ENCODE measurements around the gene COQ8B.
A peak's percentile ranks its signal among the peaks of the same experiment; 100 is the strongest.
"Not testable (repeated sequence)": the region's sequence is repeated elsewhere in the genome, so short reads cannot be mapped to it uniquely, and the experiment has no call there.

COQ8B gene

DNA sequence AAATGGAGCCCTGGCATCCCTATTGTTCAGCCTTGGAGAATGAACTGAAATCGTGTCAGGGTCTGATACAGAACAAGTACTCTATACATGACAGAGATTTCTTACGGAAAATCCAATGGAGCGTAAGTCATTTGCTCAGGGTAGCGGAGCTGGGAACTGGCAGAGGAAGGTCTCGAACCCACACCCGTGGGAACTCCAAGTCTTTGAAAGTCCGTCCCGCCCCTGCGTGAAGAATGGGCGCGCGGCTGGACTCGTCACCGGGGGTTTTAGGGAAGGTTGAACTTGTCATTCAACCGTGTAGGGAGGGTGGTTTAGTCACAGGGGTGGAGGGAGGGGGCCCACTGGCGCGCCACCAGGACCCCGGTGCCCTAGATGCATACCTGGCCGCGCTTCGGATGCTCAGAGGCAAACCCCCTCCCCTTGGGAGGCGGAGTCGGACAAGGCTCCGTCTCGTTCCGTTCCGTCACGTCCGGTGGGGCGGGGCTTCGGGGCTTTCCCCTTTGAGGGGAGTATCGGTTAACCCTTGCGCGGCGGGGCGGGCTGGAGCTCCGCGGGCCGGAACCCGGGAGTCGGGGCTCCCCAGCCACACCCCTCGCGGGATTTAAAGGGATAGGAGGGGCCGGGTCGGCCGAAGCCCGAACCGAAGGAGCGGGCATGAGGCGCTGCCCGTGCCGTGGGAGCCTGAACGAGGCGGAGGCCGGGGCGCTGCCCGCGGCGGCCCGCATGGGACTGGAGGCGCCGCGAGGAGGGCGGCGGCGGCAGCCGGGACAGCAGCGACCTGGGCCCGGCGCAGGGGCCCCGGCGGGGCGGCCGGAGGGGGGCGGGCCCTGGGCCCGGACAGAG lies at the start of gene COQ8B, which contains the start of gene ITPKC:
TSS of gene COQ8B (minus strand) at position 405 of the 843 bp plus-strand sequence. CDS start 2,254 bp downstream, outside the sequence.
TSS of gene ITPKC (plus strand) at position 631 of the 843 bp plus-strand sequence. CDS start at position 655, 24 bp downstream.
- in situ Hi-C loops (cut with MboI; ENCODE audit: low sequenced_read_pairs) = no loop called here

DNA sequence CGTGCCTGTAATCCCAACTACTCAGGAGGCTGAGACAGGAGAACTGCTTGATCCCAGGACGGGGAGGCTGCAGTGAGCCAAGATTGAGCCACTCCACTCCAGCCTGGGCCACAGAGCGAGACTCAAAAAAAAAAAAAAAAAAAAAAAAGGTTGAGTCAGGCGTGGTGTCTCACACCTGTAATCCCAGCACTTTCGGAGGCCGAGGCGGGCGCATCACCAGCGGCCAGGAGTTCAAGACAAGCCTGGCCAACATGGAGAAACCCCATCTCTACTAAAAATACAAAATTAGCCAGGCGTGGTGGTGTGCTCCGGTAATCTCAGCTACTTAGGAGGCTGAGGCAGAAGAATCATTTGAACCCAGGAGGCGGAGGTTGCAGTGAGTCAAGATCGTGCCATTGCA lies 49.7 kb upstream of the COQ8B start:
- H3K36me3 ChIP-seq (replicated peaks) = peaks cover 56% of the 10 kb centered on the region
- H3K27me3 ChIP-seq (ENCODE audit: low read depth); H3K4me1 ChIP-seq; in situ Hi-C loops (cut with MboI; ENCODE audit: low sequenced_read_pairs); H3K9me3 ChIP-seq; DNase-seq (ENCODE audit: low spot score in 2 of 2); H3K4me3 ChIP-seq: not testable (repeated sequence)

More for the DNA sequence above, at the start of gene COQ8B, which contains the start of gene ITPKC:
- Histone ChIP-seq H3K4me1 (peaks cover 15% of the 10 kb centered on the region), H3K9me3 (no peaks in the 10 kb centered on the region), H3K36me3 (replicated peaks) (peaks cover 4% of the 10 kb centered on the region; the same call in 1 of the 2 replicates), H3K4me3 (peak within 1 kb of the TSS; percentile 62), H3K27me3 (ENCODE audit: low read depth) (no peaks in the 10 kb centered on the region)
- peak; percentile 94 to 100 for DNase-seq (ENCODE audit: low spot score in 2 of 2)

- Histone ChIP-seq H3K4me1 (no peaks in the 10 kb centered on the region), H3K27me3 (ENCODE audit: low read depth) (no peaks in the 10 kb centered on the region), H3K4me3 (no peak overlapping the region), H3K9me3 (no peaks in the 10 kb centered on the region), H3K36me3 (replicated peaks) (peaks cover 77% of the 10 kb centered on the region)
- in situ Hi-C loops (cut with MboI; ENCODE audit: low sequenced_read_pairs) = no loop called here
- no peak for DNase-seq (ENCODE audit: low spot score in 2 of 2)
Observed at GRCh38 chr19:40763963-40764362, 47.3 kb upstream of the COQ8B start.

DNA sequence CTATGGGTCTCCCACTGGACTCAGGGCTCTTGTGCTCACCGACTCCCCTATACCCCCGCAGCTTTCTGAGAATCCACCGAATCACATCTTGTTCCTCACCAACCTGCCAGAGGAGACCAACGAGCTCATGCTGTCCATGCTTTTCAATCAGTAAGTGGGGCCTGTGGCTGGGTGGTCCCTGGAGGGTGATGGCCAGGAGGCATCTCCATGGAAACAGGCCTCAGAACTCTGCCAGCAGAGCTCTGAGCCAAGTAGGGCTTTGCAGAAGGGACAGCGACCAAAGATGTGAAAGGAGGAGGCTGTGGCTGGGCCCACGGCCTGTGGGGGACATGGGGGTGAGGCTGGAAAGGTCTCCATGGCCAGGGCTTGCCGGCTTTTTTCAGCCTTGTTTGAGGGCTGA lies 46.8 kb upstream of the COQ8B start:
- Histone ChIP-seq H3K9me3 (no peaks in the 10 kb centered on the region), H3K36me3 (replicated peaks) (peaks cover 81% of the 10 kb centered on the region), H3K4me1 (no peaks in the 10 kb centered on the region), H3K4me3 (no peak overlapping the region), H3K27me3 (ENCODE audit: low read depth) (no peaks in the 10 kb centered on the region)
- DNase-seq (ENCODE audit: low spot score in 2 of 2) = no peak
- in situ Hi-C loops (cut with MboI; ENCODE audit: low sequenced_read_pairs) = no loop called here

- H3K36me3 ChIP-seq (replicated peaks) = peaks cover 87% of the 10 kb centered on the region
- no peaks in the 10 kb centered on the region for H3K9me3 ChIP-seq
- DNase-seq (ENCODE audit: low spot score in 2 of 2) = no peak
- in situ Hi-C loops (cut with MboI; ENCODE audit: low sequenced_read_pairs) = no loop called here
- H3K4me1 ChIP-seq = no peaks in the 10 kb centered on the region
- no peak overlapping the region for H3K4me3 ChIP-seq
- H3K27me3 ChIP-seq (ENCODE audit: low read depth) = no peaks in the 10 kb centered on the region
Observed at GRCh38 chr19:40762754-40763470, 46.2 kb upstream of the COQ8B start.

DNA sequence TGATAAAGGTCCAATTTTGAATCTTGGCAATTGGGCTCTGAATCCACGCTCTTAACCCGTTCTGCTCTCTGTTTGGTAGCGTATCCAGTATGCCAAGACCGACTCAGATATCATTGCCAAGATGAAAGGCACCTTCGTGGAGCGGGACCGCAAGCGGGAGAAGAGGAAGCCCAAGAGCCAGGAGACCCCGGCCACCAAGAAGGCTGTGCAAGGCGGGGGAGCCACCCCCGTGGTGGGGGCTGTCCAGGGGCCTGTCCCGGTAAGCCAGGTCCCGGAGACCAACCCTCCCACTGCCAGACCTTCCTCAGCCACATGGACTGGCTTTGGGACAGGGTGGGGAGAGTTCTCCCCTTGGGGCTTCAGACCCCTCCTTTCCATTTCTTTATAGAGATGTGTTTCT lies 42.7 kb upstream of the COQ8B start:
- in situ Hi-C loops (cut with MboI; ENCODE audit: low sequenced_read_pairs) = no loop called here
- H3K27me3 ChIP-seq (ENCODE audit: low read depth) = no peaks in the 10 kb centered on the region
- H3K36me3 ChIP-seq (replicated peaks) = peaks cover 94% of the 10 kb centered on the region
- DNase-seq (ENCODE audit: low spot score in 2 of 2) = no peak
- no peaks in the 10 kb centered on the region for H3K9me3 ChIP-seq
- H3K4me1 ChIP-seq = peaks cover 3% of the 10 kb centered on the region
- H3K4me3 ChIP-seq = no peak overlapping the region

GRCh38 chr19:40758491-40758890 lies 41.8 kb upstream of the COQ8B start:
- peaks cover 94% of the 10 kb centered on the region for H3K36me3 ChIP-seq (replicated peaks)
- H3K27me3 ChIP-seq (ENCODE audit: low read depth) = no peaks in the 10 kb centered on the region
- H3K9me3 ChIP-seq = no peaks in the 10 kb centered on the region
- no peak for DNase-seq (ENCODE audit: low spot score in 2 of 2)
- no peak overlapping the region for H3K4me3 ChIP-seq
- in situ Hi-C loops (cut with MboI; ENCODE audit: low sequenced_read_pairs) = no loop called here
- H3K4me1 ChIP-seq = peaks cover 10% of the 10 kb centered on the region

DNA sequence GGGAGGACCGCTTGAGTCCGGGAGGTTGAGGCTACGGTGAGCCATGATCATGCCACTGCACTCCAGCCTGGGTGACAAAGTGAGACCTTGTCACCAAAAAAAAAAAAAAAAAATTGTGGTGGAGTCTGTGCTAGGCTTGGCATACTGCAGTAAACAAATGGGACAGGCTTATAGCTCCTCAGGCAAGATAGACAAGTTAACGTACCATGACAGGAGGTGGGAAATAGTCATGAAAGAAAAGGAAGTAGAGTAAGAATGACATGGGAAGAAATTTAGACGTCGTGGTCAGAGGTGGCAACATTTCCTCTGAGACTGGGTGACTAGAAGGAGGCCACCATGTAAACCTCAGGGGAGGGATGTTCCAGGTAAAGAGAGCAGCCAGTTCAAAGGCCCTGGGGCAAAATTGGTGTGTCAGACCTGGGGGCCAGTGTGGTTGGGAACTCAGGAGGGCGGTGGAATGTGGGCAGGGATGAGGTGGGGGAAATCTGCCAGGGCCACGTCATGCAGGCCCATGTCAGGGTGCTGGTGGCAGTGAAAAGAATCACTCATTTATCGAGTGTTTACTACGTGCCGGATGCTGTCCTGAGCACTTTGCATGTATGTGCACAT lies 39.9 kb upstream of the COQ8B start:
- DNase-seq (ENCODE audit: low spot score in 2 of 2) = no peak
- in situ Hi-C loops (cut with MboI; ENCODE audit: low sequenced_read_pairs) = no loop called here
- Histone ChIP-seq H3K4me3 (no peak overlapping the region), H3K4me1 (peaks cover 11% of the 10 kb centered on the region), H3K27me3 (ENCODE audit: low read depth) (no peaks in the 10 kb centered on the region), H3K9me3 (no peaks in the 10 kb centered on the region), H3K36me3 (replicated peaks) (peaks cover 86% of the 10 kb centered on the region)

GRCh38 chr19:40755791-40756190 lies 39.1 kb upstream of the COQ8B start:
- Histone ChIP-seq H3K4me3 (no peak overlapping the region), H3K4me1 (peaks cover 11% of the 10 kb centered on the region), H3K36me3 (replicated peaks) (peaks cover 84% of the 10 kb centered on the region), H3K9me3 (no peaks in the 10 kb centered on the region), H3K27me3 (ENCODE audit: low read depth) (no peaks in the 10 kb centered on the region)
- no peak for DNase-seq (ENCODE audit: low spot score in 2 of 2)
- in situ Hi-C loops (cut with MboI; ENCODE audit: low sequenced_read_pairs) = no loop called here

GRCh38 chr19:40755248-40755624 lies 38.5 kb upstream of the COQ8B start:
- H3K9me3 ChIP-seq = no peaks in the 10 kb centered on the region
- no peak for DNase-seq (ENCODE audit: low spot score in 2 of 2)
- peaks cover 11% of the 10 kb centered on the region for H3K4me1 ChIP-seq
- peaks cover 79% of the 10 kb centered on the region for H3K36me3 ChIP-seq (replicated peaks)
- H3K27me3 ChIP-seq (ENCODE audit: low read depth) = no peaks in the 10 kb centered on the region
- H3K4me3 ChIP-seq = no peak overlapping the region
- in situ Hi-C loops (cut with MboI; ENCODE audit: low sequenced_read_pairs) = no loop called here

- no peak for DNase-seq (ENCODE audit: low spot score in 2 of 2)
Observed at GRCh38 chr19:40754611-40755247, 38.0 kb upstream of the COQ8B start.

GRCh38 chr19:40752257-40752781 lies 35.6 kb upstream of the COQ8B start:
- H3K9me3 ChIP-seq = no peaks in the 10 kb centered on the region
- in situ Hi-C loops (cut with MboI; ENCODE audit: low sequenced_read_pairs) = no loop called here
- peak overlapping the region; percentile 74 for H3K4me3 ChIP-seq
- H3K27me3 ChIP-seq (ENCODE audit: low read depth) = no peaks in the 10 kb centered on the region
- H3K4me1 ChIP-seq = peaks cover 22% of the 10 kb centered on the region
- H3K36me3 ChIP-seq (replicated peaks) = peaks cover 59% of the 10 kb centered on the region
- DNase-seq (ENCODE audit: low spot score in 2 of 2) = no peak

More at GRCh38 chr19:40754611-40755247, 38.0 kb upstream of the COQ8B start:
- H3K27me3 ChIP-seq (ENCODE audit: low read depth) = no peaks in the 10 kb centered on the region
- H3K4me3 ChIP-seq = peak overlapping the region; percentile 6; the same call in 1 of the 2 replicates
- H3K9me3 ChIP-seq = no peaks in the 10 kb centered on the region
- in situ Hi-C loops (cut with MboI; ENCODE audit: low sequenced_read_pairs) = no loop called here
- H3K4me1 ChIP-seq = peaks cover 11% of the 10 kb centered on the region
- peaks cover 74% of the 10 kb centered on the region for H3K36me3 ChIP-seq (replicated peaks)

DNA sequence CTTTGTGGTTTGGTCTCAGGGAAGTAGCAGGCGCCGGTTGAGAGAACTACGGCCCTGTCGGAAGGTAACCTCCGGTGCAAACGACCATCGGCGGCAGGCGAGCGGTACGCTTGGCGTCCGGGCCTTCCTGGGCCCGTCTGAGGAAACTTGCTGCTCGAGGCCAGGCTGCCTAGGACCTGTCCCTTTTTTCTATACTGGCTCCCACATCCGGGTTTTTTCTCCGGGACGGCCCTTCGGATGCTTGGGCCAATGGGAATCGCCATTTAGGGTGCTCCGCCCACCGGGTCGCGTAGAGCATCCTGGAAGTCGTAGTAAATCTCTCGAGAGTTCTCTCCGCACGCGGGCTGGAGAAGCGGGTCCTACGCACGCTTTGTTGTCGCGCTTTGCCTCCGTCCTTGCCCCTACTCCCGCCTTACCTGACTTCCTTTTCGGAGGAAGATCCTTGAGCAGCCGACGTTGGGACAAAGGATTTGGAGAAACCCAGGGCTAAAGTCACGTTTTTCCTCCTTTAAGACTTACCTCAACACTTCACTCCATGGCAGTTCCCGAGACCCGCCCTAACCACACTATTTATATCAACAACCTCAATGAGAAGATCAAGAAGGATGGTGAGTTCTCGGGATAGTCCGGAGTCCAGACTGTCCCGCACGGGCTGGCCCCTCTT lies 34.3 kb upstream of the COQ8B start, which contains the start of gene SNRPA:
TSS of gene SNRPA (plus strand) at position 330 of the 664 bp plus-strand sequence. CDS start at position 536, 206 bp downstream.
- Histone ChIP-seq H3K4me1 (peaks cover 22% of the 10 kb centered on the region), H3K36me3 (replicated peaks) (peaks cover 54% of the 10 kb centered on the region), H3K27me3 (ENCODE audit: low read depth) (no peaks in the 10 kb centered on the region), H3K4me3 (peak within 1 kb of the TSS; percentile 74), H3K9me3 (no peaks in the 10 kb centered on the region)
- DNase-seq (ENCODE audit: low spot score in 2 of 2) = peak; percentile 95 to 99
- in situ Hi-C loops (cut with MboI; ENCODE audit: low sequenced_read_pairs) = no loop called here
